ENCODE results near the gene STAU1.
A peak's percentile ranks its signal among the peaks of the same experiment; 100 is the strongest.
"Not testable (repeated sequence)": the region's sequence is repeated elsewhere in the genome, so short reads cannot be mapped to it uniquely, and the experiment has no call there.

STAU1 gene

GRCh38 chr20:49163696-49164095 is 24.4 kb downstream of the STAU1 start:
- DNase-seq = no peak

- DNase-seq = peak; percentile 25
These were observed 26.5 kb downstream of the STAU1 start for GRCh38 chr20:49161428-49162152.

- peak; percentile 44 for DNase-seq
These were observed 27.8 kb downstream of the STAU1 start for GRCh38 chr20:49160057-49160929.

- DNase-seq = no peak
These were observed 31.0 kb downstream of the STAU1 start for GRCh38 chr20:49157146-49157545.

GRCh38 chr20:49156481-49156880 is 31.7 kb downstream of the STAU1 start:
- DNase-seq = no peak

- DNase-seq = no peak
These were observed 36.7 kb downstream of the STAU1 start for GRCh38 chr20:49151436-49151835.

GRCh38 chr20:49149281-49150045 is 38.7 kb downstream of the STAU1 start:
- DNase-seq = no peak

- DNase-seq = no peak
These were observed 39.5 kb downstream of the STAU1 start for GRCh38 chr20:49148601-49149000.

- no peak for DNase-seq
These were observed 40.8 kb downstream of the STAU1 start for GRCh38 chr20:49147296-49147695.

- no peak for DNase-seq
These were observed 41.5 kb downstream of the STAU1 start for GRCh38 chr20:49146442-49147225.

- DNase-seq = no peak
These were observed 47.3 kb downstream of the STAU1 start for GRCh38 chr20:49140834-49141233.

GRCh38 chr20:49140411-49140810 is 47.7 kb downstream of the STAU1 start:
- DNase-seq = no peak

GRCh38 chr20:49138431-49138830 is 49.7 kb downstream of the STAU1 start:
- DNase-seq = no peak

GRCh38 chr20:49136817-49137571 is 51.1 kb downstream of the STAU1 start:
- peak; percentile 25 for DNase-seq

- not testable (repeated sequence) for DNase-seq
These were observed 53.3 kb downstream of the STAU1 start for GRCh38 chr20:49134797-49135196.

GRCh38 chr20:49133571-49133970 is 54.6 kb downstream of the STAU1 start:
- no peak for DNase-seq

- DNase-seq = peak; percentile 87
These were observed 55.1 kb downstream of the STAU1 start for GRCh38 chr20:49132995-49133478.

- DNase-seq = no peak
These were observed 64.2 kb downstream of the STAU1 start for GRCh38 chr20:49123982-49124381.

- no peak for DNase-seq
These were observed 65.2 kb downstream of the STAU1 start for GRCh38 chr20:49122920-49123319.

- DNase-seq = no peak
These were observed 68.1 kb downstream of the STAU1 start for GRCh38 chr20:49119988-49120387.

GRCh38 chr20:49118307-49118706 is 69.8 kb downstream of the STAU1 start:
- DNase-seq = no peak

- no peak for DNase-seq
These were observed 72.6 kb downstream of the STAU1 start for GRCh38 chr20:49115564-49115963.
